C4-2B (cell line): ENCODE data around the gene PDZD2.

Source experiments
- CTCF ChIP-seq: fragments of 450-650 bp; conservative IDR thresholded peaks from 2 replicates; pipeline ENCODE4 v1.5.1; 2017; ENCODE audit warnings: mild to moderate bottlenecking
- ZFX ChIP-seq: fragments of 450-650 bp; IDR thresholded peaks from 2 replicates; pipeline ENCODE4 v1.6.1; 2017

DNA sequence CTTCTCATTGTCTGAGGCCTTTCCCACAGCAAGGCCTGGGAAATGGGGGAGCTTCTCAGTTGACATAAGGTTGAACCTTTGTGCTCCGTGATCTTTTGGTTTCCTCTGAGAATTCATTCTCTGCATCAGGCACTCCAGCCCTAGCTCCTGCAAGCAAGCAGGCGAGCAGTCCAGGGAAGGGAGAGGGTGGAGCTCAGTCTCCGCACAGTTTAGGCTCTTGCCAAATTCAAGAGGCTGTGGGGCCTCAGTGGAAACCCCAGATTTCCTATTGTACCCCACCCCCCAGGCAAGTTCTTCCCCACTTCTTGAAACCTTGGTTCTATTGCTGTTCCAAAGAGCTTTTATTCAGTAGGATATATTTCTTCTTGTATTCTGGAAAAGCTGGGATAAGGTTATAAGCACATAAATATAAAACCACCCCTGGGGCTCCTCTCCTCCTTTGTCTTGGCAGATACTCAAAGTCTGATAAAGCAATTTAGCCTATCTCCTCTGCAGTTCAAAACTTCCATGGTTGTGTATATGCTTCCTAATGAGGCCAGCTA is 147.2 kb downstream of the PDZD2 start:
- TF ChIP-seq CTCF (no peak), ZFX (no peak)
